HUES6 (cell line): ENCODE results near the gene MYEOV.

Experiments
- H3K27ac ChIP-seq: 2 replicates; pipeline ENCODE4 v1.7.0; 2013; ENCODE audit warnings: low read depth, mild to moderate bottlenecking, low read length, inconsistent platforms
- H3K27me3 ChIP-seq: 2 replicates; pipeline ENCODE4 v1.6.1; 2013; ENCODE audit warnings: low read length; ENCODE audit not compliant: control insufficient read depth, insufficient read depth
- H3K36me3 ChIP-seq: 2 replicates; pipeline ENCODE4 v1.6.1; 2013; ENCODE audit warnings: low read length; ENCODE audit not compliant: control insufficient read depth, insufficient read depth
- H3K4me1 ChIP-seq: 2 replicates; pipeline ENCODE4 v1.6.1; 2013; ENCODE audit warnings: low read length; ENCODE audit not compliant: control insufficient read depth, insufficient read depth
- H3K4me3 ChIP-seq: 2 replicates; pipeline ENCODE4 v1.5.1; 2013; ENCODE audit warnings: low read depth, low read length
- H3K9ac ChIP-seq: one replicate; pipeline ENCODE4 v1.6.1; 2013; ENCODE audit warnings: mild to moderate bottlenecking, low read length
- H3K9me3 ChIP-seq: 2 replicates; pipeline ENCODE4 v1.6.1; 2013; ENCODE audit warnings: low read depth, low read length; ENCODE audit not compliant: control insufficient read depth, insufficient read depth

MYEOV gene

DNA sequence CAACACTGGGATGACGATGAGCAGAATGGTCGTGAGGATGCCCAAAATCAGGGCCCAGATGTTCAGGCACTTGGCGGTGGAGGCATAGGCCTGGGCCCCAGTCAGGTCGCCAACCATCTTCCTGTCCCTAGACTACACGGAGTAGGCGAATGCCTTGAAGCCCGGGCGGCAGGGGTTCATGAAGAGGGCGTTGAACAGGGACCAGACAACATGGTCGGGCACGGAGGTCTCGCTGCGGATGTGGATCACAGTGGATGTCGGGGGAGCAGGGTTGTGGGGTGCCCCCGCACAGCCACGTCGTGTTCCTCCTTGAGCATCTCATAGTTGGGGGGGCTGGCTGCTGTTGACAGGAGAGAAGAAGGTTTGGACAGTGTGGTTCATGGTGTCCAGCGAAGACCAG lies 9.5 kb downstream of the MYEOV start:
- Histone ChIP-seq H3K27me3 (no peaks in the 10 kb centered on the region), H3K27ac (no peak overlapping the region), H3K4me3 (no peak overlapping the region), H3K9ac (no peak overlapping the region), H3K9me3 (no peaks in the 10 kb centered on the region), H3K36me3 (no peaks in the 10 kb centered on the region), H3K4me1 (peaks cover 16% of the 10 kb centered on the region; the same call in 1 of the 2 replicates)

DNA sequence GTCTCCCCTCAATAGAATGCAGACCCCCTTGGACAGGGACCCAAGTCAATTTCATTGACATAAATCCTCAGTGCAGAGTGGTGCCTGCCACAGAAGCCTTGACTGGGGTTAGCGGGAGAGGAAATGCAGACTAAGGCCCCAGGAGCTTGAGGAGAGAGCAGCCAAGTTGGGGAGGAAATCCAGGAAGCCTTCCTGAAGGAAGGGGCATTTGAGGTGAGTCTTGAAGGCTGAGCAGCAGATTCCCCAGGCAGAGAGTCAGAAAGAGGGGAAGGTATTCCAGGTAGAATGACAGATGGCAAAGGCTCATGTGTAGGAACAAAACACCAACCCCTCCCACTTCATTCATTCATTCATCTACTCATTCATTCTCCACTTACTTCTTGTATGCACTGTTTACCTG lies 10.3 kb downstream of the MYEOV start:
- H3K9ac ChIP-seq = no peak overlapping the region
- H3K36me3 ChIP-seq = no peaks in the 10 kb centered on the region
- H3K4me1 ChIP-seq = peaks cover 12% of the 10 kb centered on the region; the same call in 1 of the 2 replicates
- no peaks in the 10 kb centered on the region for H3K27me3 ChIP-seq
- H3K9me3 ChIP-seq = no peaks in the 10 kb centered on the region
- no peak overlapping the region for H3K4me3 ChIP-seq
- H3K27ac ChIP-seq = no peak overlapping the region

DNA sequence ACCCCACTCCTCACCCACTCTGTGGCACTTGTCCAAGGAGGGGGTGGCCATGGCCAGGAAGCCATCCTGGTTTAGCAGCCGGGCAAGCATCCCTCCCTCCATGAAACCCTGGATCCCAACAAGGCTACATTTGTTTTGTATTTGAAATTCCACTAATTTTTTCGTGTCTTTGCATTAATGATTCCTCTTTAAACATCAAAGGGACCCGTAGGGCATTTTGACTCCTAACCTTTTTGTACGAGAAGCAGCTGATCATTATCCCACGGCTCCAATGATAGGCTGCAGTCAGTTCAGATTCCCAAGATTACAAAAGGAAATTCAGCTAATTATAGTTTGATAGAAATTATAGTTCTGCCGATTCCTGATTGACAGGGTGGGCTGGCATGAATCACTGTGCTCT lies 10.7 kb downstream of the MYEOV start:
- H3K4me1 ChIP-seq = peaks cover 10% of the 10 kb centered on the region; the same call in 1 of the 2 replicates
- H3K9ac ChIP-seq = no peak overlapping the region
- H3K27ac ChIP-seq = no peak overlapping the region
- H3K4me3 ChIP-seq = no peak overlapping the region
- no peaks in the 10 kb centered on the region for H3K36me3 ChIP-seq
- no peaks in the 10 kb centered on the region for H3K27me3 ChIP-seq
- no peaks in the 10 kb centered on the region for H3K9me3 ChIP-seq

DNA sequence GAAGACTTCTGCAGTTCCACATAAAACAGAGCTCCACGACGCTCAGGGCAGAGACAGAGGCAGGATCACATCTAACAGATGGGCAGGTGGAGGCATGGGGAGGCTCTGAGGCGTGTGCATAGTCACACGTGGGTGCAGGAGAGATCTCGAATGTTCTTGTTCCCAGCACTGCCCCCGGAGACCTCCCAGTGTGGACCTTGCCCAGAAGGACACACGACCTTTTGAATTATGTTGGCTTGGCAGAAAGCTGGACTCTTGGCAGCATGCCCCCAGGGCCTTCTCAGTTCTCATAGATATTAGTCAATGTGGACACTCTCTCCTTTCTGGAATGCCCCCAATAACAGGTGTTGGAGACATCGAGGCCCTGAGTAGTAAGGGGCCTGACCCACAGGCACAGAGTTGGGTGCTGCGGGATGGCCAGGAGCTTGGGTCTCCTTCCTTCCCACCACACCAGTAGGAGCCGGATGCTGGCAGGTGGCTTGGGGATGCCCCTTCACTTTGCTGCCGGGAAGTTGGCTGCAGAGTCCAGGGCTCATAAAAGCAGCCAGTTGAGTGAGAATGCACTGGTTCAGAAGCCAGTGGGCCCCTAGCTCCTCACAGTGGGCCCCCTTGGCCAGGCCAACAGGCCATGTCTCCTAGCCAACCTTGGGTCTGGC lies 12.1 kb downstream of the MYEOV start:
- H3K36me3 ChIP-seq = no peaks in the 10 kb centered on the region

DNA sequence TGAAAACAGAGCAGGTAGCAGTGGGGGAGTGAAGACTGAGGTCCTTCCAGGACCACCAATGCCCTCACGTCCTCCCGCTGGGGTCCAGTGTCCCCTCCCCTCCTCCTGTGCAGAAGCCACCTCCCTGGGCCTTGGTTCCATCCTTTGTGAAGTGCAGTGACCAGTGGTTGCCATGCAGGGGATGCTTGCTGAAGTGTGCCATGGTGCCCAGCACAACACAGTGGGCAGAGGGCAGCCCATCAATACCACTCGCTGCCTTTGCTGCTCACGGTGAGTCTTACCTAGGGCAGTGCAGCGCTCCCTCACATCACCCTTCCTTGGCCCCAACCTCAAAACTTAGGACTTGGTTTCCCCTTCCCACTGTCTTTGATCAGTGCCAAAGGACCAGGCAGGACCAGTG lies 12.9 kb downstream of the MYEOV start:
- H3K27ac ChIP-seq = no peak overlapping the region
- no peak overlapping the region for H3K4me3 ChIP-seq
- no peaks in the 10 kb centered on the region for H3K36me3 ChIP-seq
- no peaks in the 10 kb centered on the region for H3K9me3 ChIP-seq
- no peaks in the 10 kb centered on the region; the same call in 1 of the 2 replicates for H3K4me1 ChIP-seq
- no peak overlapping the region for H3K9ac ChIP-seq
- no peaks in the 10 kb centered on the region for H3K27me3 ChIP-seq

More for the DNA sequence above, 12.1 kb downstream of the MYEOV start:
- H3K27me3 ChIP-seq = no peaks in the 10 kb centered on the region
- peaks cover 4% of the 10 kb centered on the region; the same call in 1 of the 2 replicates for H3K4me1 ChIP-seq
- no peaks in the 10 kb centered on the region for H3K9me3 ChIP-seq
- no peak overlapping the region for H3K27ac ChIP-seq
- no peak overlapping the region for H3K9ac ChIP-seq
- no peak overlapping the region for H3K4me3 ChIP-seq

DNA sequence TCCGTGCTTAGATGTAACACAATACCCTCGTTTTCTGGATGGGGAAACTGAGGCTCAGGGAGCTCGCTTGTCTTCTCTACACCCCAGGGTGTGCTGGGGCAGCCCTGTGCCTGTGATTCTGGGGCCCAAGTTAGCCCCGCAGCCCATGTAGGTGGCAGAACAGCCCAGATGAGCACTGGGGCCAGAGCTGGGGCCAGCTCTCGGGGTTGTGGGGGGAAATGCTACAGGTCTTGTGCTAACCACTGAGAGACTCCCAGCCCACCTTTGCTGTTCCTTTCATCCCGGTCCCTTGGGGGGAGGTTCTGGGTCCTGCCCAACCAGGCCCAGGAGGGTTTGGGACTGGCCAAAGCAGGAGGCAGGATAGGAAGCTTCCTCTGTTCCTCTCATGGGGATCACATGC lies 13.5 kb downstream of the MYEOV start:
- Histone ChIP-seq H3K9ac (no peak overlapping the region), H3K9me3 (no peaks in the 10 kb centered on the region), H3K27ac (no peak overlapping the region), H3K4me1 (no peaks in the 10 kb centered on the region), H3K36me3 (no peaks in the 10 kb centered on the region), H3K27me3 (no peaks in the 10 kb centered on the region), H3K4me3 (no peak overlapping the region)

DNA sequence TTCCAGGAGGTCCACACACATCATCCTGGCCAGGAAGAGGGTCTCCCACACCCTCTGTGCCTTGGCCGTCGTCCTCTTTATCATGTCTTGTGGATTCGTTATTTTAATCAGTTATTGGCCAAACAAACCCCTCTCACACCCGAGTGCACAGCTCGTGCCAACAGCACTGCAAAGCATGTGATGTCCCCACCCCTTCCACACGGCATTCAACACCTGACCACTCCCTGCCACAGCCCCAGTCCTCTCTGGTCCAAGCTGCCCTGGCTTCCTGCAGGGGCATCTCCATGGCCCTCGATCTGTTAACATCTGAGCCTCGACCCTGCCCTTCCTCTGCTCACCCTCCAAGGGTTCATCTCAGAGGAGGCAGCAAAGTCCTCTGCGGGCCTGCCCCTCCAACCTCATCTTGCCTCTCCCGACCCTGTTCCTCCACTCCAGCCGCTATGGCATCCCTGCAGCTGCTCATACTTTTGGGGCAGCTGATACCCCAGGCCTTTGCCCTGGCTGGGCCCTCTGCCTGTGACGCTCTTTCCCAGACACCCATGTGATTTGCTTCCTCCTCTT lies 14.0 kb downstream of the MYEOV start:
- Histone ChIP-seq H3K27ac (no peak overlapping the region), H3K27me3 (no peaks in the 10 kb centered on the region), H3K36me3 (no peaks in the 10 kb centered on the region), H3K9me3 (no peaks in the 10 kb centered on the region), H3K4me1 (no peaks in the 10 kb centered on the region), H3K4me3 (no peak overlapping the region), H3K9ac (no peak overlapping the region)

DNA sequence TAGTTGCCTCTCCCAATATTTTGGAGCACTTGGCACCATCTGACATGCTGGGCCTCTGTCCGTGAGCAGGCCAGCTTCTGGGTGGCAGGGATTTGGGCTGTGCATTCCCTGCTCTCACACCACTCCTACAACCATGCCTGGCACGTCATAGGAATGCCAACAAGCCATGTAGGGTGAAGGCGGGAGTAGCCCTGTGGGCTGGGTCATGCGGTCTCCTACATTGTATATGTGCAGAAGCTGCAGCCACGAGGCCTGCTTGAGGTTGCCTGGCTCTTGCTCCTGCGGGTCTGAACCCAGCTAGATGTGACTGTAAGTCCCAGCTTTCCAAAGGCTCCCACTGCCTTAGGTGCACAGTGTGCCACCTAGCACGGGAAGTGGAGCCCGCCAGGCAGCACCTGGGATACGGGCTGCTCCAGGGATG lies 14.5 kb downstream of the MYEOV start:
- H3K4me1 ChIP-seq = no peaks in the 10 kb centered on the region
- no peak overlapping the region for H3K4me3 ChIP-seq
- no peaks in the 10 kb centered on the region for H3K9me3 ChIP-seq
- no peak overlapping the region for H3K27ac ChIP-seq
- no peak overlapping the region for H3K9ac ChIP-seq
- no peaks in the 10 kb centered on the region for H3K36me3 ChIP-seq
- H3K27me3 ChIP-seq = no peaks in the 10 kb centered on the region

DNA sequence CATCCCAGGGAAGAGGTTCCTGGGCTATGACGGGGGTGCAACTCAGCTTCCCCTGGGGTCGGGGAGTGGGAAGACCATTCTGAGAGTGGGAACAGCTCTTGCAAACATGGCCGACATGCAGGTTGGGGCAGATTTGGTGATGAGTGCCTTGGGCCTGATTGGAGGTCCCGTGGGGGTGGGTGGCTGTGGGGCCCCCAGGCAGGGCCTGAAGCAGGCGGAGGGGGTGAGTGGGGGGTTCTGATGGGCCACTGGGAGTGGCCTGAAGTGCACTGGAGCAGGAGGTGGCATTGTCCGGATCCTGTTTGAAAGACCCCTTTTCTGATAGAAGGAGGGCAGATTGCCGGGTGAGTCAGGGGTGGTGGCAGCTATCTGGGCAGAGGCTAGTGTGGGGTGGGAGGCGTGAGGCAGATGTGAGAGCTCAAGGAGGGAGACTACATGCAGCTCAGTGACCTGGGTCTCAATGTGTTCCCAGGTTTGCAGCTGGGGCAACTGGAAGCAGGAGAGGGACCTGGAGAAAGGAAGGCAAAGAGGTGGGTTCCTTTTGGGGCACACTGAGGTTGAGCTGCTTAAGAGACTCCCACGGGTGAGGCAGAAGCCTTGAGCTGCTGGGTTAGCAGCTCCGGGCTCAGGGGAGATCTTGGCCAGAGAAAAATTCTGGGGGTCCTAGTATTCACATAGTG lies 15.1 kb downstream of the MYEOV start:
- no peak overlapping the region for H3K9ac ChIP-seq
- no peaks in the 10 kb centered on the region for H3K27me3 ChIP-seq
- no peaks in the 10 kb centered on the region for H3K4me1 ChIP-seq
- no peaks in the 10 kb centered on the region for H3K9me3 ChIP-seq
- no peak overlapping the region for H3K4me3 ChIP-seq
- H3K36me3 ChIP-seq = no peaks in the 10 kb centered on the region
- H3K27ac ChIP-seq = no peak overlapping the region

DNA sequence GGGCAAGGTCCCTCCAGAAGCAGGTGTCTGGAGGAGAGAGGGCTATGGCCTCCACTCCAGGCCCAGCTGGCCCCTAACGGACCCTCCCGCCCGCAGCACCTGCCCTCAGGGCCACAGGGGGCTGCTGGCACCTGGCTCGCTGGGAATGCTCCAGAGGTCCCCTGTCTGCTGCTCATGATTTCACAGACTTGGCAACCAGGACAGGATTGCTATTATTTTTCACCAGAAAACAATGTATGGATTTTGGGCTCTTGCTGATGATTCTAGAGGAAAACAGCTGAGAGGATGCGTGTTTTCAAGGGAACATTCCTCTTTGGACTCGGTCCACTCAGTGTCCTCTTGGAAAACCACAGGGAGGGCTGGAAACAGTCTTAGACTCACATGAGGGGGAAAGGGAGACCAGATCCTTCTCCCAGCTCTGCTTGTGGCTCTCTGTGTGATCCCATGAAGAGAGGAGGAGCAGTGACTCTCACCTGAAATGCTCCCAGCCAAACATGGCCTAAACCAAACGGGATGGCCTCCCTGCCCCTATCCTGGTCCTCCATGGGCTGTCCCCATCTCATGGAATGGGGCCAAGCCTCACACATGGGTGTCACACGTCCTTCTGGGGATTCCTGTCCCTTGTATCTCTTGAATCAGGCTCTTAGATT lies 15.8 kb downstream of the MYEOV start:
- Histone ChIP-seq H3K27me3 (no peaks in the 10 kb centered on the region), H3K9me3 (no peaks in the 10 kb centered on the region), H3K27ac (no peak overlapping the region), H3K4me3 (no peak overlapping the region), H3K4me1 (no peaks in the 10 kb centered on the region), H3K36me3 (no peaks in the 10 kb centered on the region), H3K9ac (no peak overlapping the region)

DNA sequence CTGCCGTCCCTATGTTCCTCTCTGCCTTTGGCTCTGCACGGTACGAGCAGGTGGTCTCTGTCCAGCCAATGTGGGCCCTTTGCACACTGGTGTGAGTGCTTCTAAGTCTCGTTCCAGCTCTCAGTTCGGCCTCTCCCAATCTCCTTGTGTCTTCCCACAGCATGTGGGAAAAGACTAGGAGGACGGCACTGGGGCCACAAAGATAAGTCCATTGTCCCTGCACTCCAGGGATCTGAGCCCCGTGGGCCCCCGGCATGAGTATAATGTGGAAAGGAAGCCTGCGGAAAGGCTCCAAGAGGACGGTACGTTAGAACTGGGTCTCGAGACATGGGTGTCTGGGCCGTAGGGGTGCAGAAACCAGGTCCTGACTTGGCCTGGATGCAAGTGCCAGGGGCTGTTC lies 16.4 kb downstream of the MYEOV start:
- Histone ChIP-seq H3K4me1 (no peaks in the 10 kb centered on the region), H3K9ac (no peak overlapping the region), H3K9me3 (no peaks in the 10 kb centered on the region), H3K4me3 (no peak overlapping the region), H3K36me3 (no peaks in the 10 kb centered on the region), H3K27ac (no peak overlapping the region), H3K27me3 (no peaks in the 10 kb centered on the region)
